K562 (cell line): ENCODE measurements around the gene SPAG9. TPM values are rescaled to one million over a fixed set of nuclear protein-coding genes. Genes with fewer than 3 reads are reported as not detected.

Experiments
- ARID3B ChIP-seq: fragments of 250-450 bp; sonication (Bioruptor Pico); IDR thresholded peaks from 2 replicates; pipeline ENCODE4 v1.4.0; 2020; ENCODE audit warnings: borderline replicate concordance
- BMI1 ChIP-seq: fragments of 150-350 bp; IDR thresholded peaks from 2 replicates; pipeline ENCODE4 v1.6.1; 2014; ENCODE audit warnings: low read length
- DACH1 ChIP-seq: fragments of 450-650 bp; IDR thresholded peaks from 2 replicates; pipeline ENCODE4 v1.6.1; 2018; ENCODE audit not compliant: partially characterized antibody
- GATAD2A ChIP-seq: fragments of 450-650 bp; IDR thresholded peaks from 2 replicates; pipeline ENCODE4 v1.6.1; 2017
- NCOA6 ChIP-seq: fragments of 450-650 bp; IDR thresholded peaks from 2 replicates; pipeline ENCODE4 v1.6.1; 2017; ENCODE audit warnings: mild to moderate bottlenecking
- NEUROD1 ChIP-seq: fragments of 150-350 bp; IDR thresholded peaks from 2 replicates; pipeline ENCODE4 v1.6.1; 2014; ENCODE audit warnings: borderline replicate concordance, low read length, low read depth; ENCODE audit not compliant: partially characterized antibody
- NFIC ChIP-seq: fragments of 450-650 bp; IDR thresholded peaks from 2 replicates; pipeline ENCODE4 v1.6.1; 2017; ENCODE audit warnings: mild to moderate bottlenecking, inconsistent platforms
- NFRKB ChIP-seq: fragments of 450-650 bp; IDR thresholded peaks from 2 replicates; pipeline ENCODE4 v1.6.1; 2016; ENCODE audit warnings: low read depth
- PRDM10 ChIP-seq: fragments of 450-650 bp; IDR thresholded peaks from 2 replicates; pipeline ENCODE4 v1.6.1; 2018; ENCODE audit not compliant: partially characterized antibody
- RBM22 ChIP-seq: fragments of 200-400 bp; formaldehyde crosslinking; IDR thresholded peaks from 2 replicates; pipeline ENCODE4 v1.6.1; 2018; ENCODE audit warnings: low read length, low read depth; ENCODE audit not compliant: poor library complexity, severe bottlenecking
- SAFB ChIP-seq: fragments of 200-400 bp; formaldehyde crosslinking; IDR thresholded peaks from 2 replicates; pipeline ENCODE4 v1.6.1; 2017; ENCODE audit warnings: low read depth, low read length, borderline replicate concordance
- TRIM25 ChIP-seq: fragments of 450-650 bp; IDR thresholded peaks from 2 replicates; pipeline ENCODE4 v1.7.0; 2016; ENCODE audit warnings: borderline replicate concordance
- ZBTB1 ChIP-seq: sonication (generic); formaldehyde crosslinking; IDR thresholded peaks from 2 replicates; pipeline ENCODE4 v1.8.1; 2023; ENCODE audit warnings: missing genetic modification reagents, low read depth, mild to moderate bottlenecking, borderline replicate concordance
- ZBTB2 ChIP-seq: fragments of 450-650 bp; IDR thresholded peaks from 2 replicates; pipeline ENCODE4 v1.6.1; 2016; ENCODE audit warnings: antibody characterized with exemption
- ZKSCAN1 ChIP-seq: fragments of 150-350 bp; IDR thresholded peaks from 2 replicates; pipeline ENCODE4 v1.6.1; 2016; ENCODE audit warnings: low read depth, low read length
- polyA plus RNA-seq, 8 experiments: library from polyadenylated mRNA; depleted of rRNA in 4 of 8; stranded (reverse) in 5 of 8; unstranded in 3 of 8; fragments of >200 nt; fragmentation: Nextera tagmentation in 2 of 8; fragmentation: Illumina TruSeq in 1 of 8; extraction: Ambion mirVana in 2 of 8; extraction: Trizol in 1 of 8; gene quantifications; 2 replicates each; pipeline versions ENCODE4 v1.2.1 to v1.2.3, GENCODE V29; 2011 to 2014; ENCODE audit warnings: inconsistent platforms in 1 of 8, missing spikeins in 1 of 8
- total RNA-seq, 7 experiments: library from RNA; depleted of rRNA in 6 of 7; stranded (reverse); fragments of >200 nt in 6 of 7; fragmentation: Illumina TruSeq in 2 of 7; extraction: Trizol in 2 of 7; gene quantifications; 2 replicates each; pipeline versions ENCODE4 v1.2.1 to v1.2.3, GENCODE V29; 2011 to 2021; ENCODE audit warnings: low replicate concordance in 1 of 7
- TF ChIP-seq, protein P1 (sequence below), 2 experiments: fragments of 450-650 bp in 1 of 2; IDR thresholded peaks; 2 replicates each; pipeline ENCODE4 v1.6.1; 2011 to 2017; ENCODE audit warnings: low read depth in 2 of 2, antibody characterized with exemption in 1 of 2, borderline replicate concordance in 1 of 2, low read length in 1 of 2, mild to moderate bottlenecking in 1 of 2, mixed read lengths in 1 of 2; ENCODE audit not compliant: control insufficient read depth in 1 of 2

The SPAG9 gene
- total and polyA plus RNA-seq, 9 of the 15 experiments (the other 6 are each of a cell fraction or from before 2014, with no cell fraction given) = 12.2 to 99.2 (median 58.2) TPM

GRCh38 chr17:51165680-51166197, 45.1 kb upstream of the SPAG9 start (continued):
- TF ChIP-seq, protein P1, sequence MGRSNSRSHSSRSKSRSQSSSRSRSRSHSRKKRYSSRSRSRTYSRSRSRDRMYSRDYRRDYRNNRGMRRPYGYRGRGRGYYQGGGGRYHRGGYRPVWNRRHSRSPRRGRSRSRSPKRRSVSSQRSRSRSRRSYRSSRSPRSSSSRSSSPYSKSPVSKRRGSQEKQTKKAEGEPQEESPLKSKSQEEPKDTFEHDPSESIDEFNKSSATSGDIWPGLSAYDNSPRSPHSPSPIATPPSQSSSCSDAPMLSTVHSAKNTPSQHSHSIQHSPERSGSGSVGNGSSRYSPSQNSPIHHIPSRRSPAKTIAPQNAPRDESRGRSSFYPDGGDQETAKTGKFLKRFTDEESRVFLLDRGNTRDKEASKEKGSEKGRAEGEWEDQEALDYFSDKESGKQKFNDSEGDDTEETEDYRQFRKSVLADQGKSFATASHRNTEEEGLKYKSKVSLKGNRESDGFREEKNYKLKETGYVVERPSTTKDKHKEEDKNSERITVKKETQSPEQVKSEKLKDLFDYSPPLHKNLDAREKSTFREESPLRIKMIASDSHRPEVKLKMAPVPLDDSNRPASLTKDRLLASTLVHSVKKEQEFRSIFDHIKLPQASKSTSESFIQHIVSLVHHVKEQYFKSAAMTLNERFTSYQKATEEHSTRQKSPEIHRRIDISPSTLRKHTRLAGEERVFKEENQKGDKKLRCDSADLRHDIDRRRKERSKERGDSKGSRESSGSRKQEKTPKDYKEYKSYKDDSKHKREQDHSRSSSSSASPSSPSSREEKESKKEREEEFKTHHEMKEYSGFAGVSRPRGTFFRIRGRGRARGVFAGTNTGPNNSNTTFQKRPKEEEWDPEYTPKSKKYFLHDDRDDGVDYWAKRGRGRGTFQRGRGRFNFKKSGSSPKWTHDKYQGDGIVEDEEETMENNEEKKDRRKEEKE (IDR thresholded peaks at IDR 0.05; ENCODE audit: borderline replicate concordance in 1 of 2, control insufficient read depth in 1 of 2, low read depth in 2 of 2, low read length in 1 of 2) = peak in 1 of 2 experiments; percentile 51; a peak in 1 of 4 replicates
- TF ChIP-seq NCOA6 (peak; percentile 55; the same call in 1 of the 2 replicates), NFIC (peak; percentile 42), BMI1 (no peak), DACH1 (peak; percentile 9), ZKSCAN1 (no peak), TRIM25 (0 out of 2 replicates have a peak, but pooled peaks have one; percentile 69), ARID3B (no peak), PRDM10 (no peak), NFRKB (no peak), RBM22 (no peak), GATAD2A (0 out of 2 replicates have a peak, but pooled peaks have one; percentile 17), ZBTB2 (0 out of 2 replicates have a peak, but pooled peaks have one; percentile 69), ZBTB1 (CRISPR knock-in tag) (no peak), NEUROD1 (no peak), SAFB (no peak)
